ENCODE data around the gene EMX1. TPM values are rescaled to one million over a fixed set of nuclear protein-coding genes. Genes with fewer than 3 reads are reported as not detected.
A peak's percentile ranks its signal among the peaks of the same experiment; 100 is the strongest.

EMX1 gene
- total RNA-seq, 1 experiment from 2014 or later, result 0.72 TPM

GRCh38 chr2:72959995-72960981 lies 43.0 kb downstream of the EMX1 start:
- no peaks in the 10 kb centered on the region for H3K9me3 Mint-ChIP-seq
- Histone ChIP-seq H3K9ac (ENCODE audit: extremely low read depth, insufficient read length, low read length) (no peak overlapping the region), H2BK20ac (ENCODE audit: low read depth, low read length, poor library complexity, severe bottlenecking) (no peak overlapping the region), H3K27me3 (ENCODE audit: insufficient read depth, low read length) (no peaks in the 10 kb centered on the region), H4K20me1 (ENCODE audit: control insufficient read depth, insufficient read depth, insufficient read length) (no peaks in the 10 kb centered on the region), H3K4ac (ENCODE audit: low read depth, low read length) (no peak overlapping the region), H3K23ac (ENCODE audit: insufficient read length, low read depth, low read length) (no peak overlapping the region), H2AK5ac (ENCODE audit: insufficient read length, low read length) (no peak overlapping the region), H3K4me1 (ENCODE audit: insufficient read depth, low read length) (peaks cover 12% of the 10 kb centered on the region; the same call in 1 of the 2 replicates), H3K9me3 (ENCODE audit: control insufficient read depth, low read depth, low read length) (no peaks in the 10 kb centered on the region), H2BK15ac (ENCODE audit: low read depth, low read length) (no peak overlapping the region), H2BK5ac (ENCODE audit: insufficient read length, low read length) (no peak overlapping the region), H2AFZ (ENCODE audit: low read length) (no peak overlapping the region), H2BK12ac (ENCODE audit: insufficient read length, low read depth, low read length) (no peak overlapping the region), H3T11ph (ENCODE audit: low read length) (no peak overlapping the region), H3K18ac (ENCODE audit: insufficient read length, low read depth, low read length) (no peak overlapping the region), H4K91ac (ENCODE audit: insufficient read length, low read depth, low read length) (no peak overlapping the region), H3K4me2 (ENCODE audit: insufficient read depth, insufficient read length, low read length) (no peak overlapping the region), H3K23me2 (ENCODE audit: insufficient read length, low read depth, low read length, poor library complexity, severe bottlenecking) (no peaks in the 10 kb centered on the region), H2BK120ac (ENCODE audit: low read depth, low read length, poor library complexity, severe bottlenecking) (no peak overlapping the region), H4K8ac (replicated peaks; ENCODE audit: insufficient read length, low read depth, low read length) (no peak overlapping the region), H3K79me2 (ENCODE audit: insufficient read depth, low read length) (no peaks in the 10 kb centered on the region), H3K56ac (ENCODE audit: insufficient read length, low read depth, low read length) (no peak overlapping the region), H3K14ac (ENCODE audit: insufficient read depth, low read length) (peak overlapping the region; percentile 6; the same call in 1 of the 2 replicates), H3K27ac (ENCODE audit: insufficient read length, low read depth, low read length) (no peak overlapping the region), H3K79me1 (ENCODE audit: insufficient read depth, low read depth, low read length, poor library complexity, severe bottlenecking) (no peaks in the 10 kb centered on the region), H4K5ac (ENCODE audit: insufficient read length, low read depth, low read length) (no peak overlapping the region)
- WGBS (ENCODE audit: extremely low coverage, insufficient read length, low lambda C conversion rate), result no CpG with 5 or more reads among the region's 26 CpGs
- peaks cover 10% of the 10 kb centered on the region for H3K27me3 Mint-ChIP-seq (ENCODE audit: low read depth)
- peaks cover 46 to 51% of the 10 kb centered on the region in 2 experiments for H3K4me1 Mint-ChIP-seq
- H3K27ac Mint-ChIP-seq, result peak overlapping the region in 2 of 3 experiments; percentile 57 to 64; a peak in 3 of 7 replicates
- TF ChIP-seq CTCF (conservative IDR thresholded peaks at IDR 0.05), result no peak
- H3K36me3 Mint-ChIP-seq (ENCODE audit: insufficient read depth in 1 of 3, low read depth in 3 of 3), result peaks cover 9 to 17% (median 16%) of the 10 kb centered on the region in 3 experiments; a peak in 5 of 7 replicates
- no peak for DNase-seq
- H3K4me3 Mint-ChIP-seq, result no peak overlapping the region
